Right lobe of liver (tissue), 6 donors: Measurements from ENCODE around the gene CDCA4. TPM values are rescaled to one million over a fixed set of nuclear protein-coding genes. Genes with fewer than 3 reads are reported as not detected.

Experiments
- ATAC-seq, 4 donors: fragments of 200-7000 bp; cut with Tn5 transposase; one replicate each; pipeline ENCODE4 v1.9.1; 2020; ENCODE audit warnings: mild to moderate bottlenecking in 4 of 4, moderate library complexity in 4 of 4
- DNase-seq, 3 donors: peaks; one replicate each; pipeline ENCODE4 v3.0.0-alpha.2; 2020
- H3K27ac ChIP-seq, 3 donors: fragments of 200-600 bp; one replicate each; pipeline ENCODE4 v1.8.0; 2022
- H3K27me3 ChIP-seq, 2 donors: fragments of 200-600 bp; one replicate each; pipeline ENCODE4 v1.8.0; 2022
- H3K36me3 ChIP-seq, 4 donors: fragments of 200-600 bp; sonication (generic) in 1 of 4; one replicate each; pipeline versions ENCODE4 v1.5.1 to v1.8.0; 2017 to 2022; ENCODE audit warnings: control low read depth in 1 of 4
- H3K4me1 ChIP-seq, 4 donors: fragments of 200-600 bp; sonication (generic) in 1 of 4; one replicate each; pipeline versions ENCODE4 v1.5.1 to v1.8.0; 2017 to 2022; ENCODE audit warnings: control low read depth in 1 of 4
- H3K4me3 ChIP-seq, 3 donors: fragments of 200-600 bp; one replicate each; pipeline ENCODE4 v1.8.0; 2022
- H3K9me3 ChIP-seq, 4 donors: fragments of 200-600 bp; sonication (generic) in 1 of 4; one replicate each; pipeline versions ENCODE4 v1.5.1 to v1.8.0; 2017 to 2022; ENCODE audit warnings: control low read depth in 1 of 4
- POLR2A ChIP-seq: fragments of 450-650 bp; IDR thresholded peaks from one replicate; pipeline ENCODE4 v1.6.1; 2017; ENCODE audit warnings: antibody characterized with exemption, mild to moderate bottlenecking
- WGBS: methylation state at CpG from one replicate; pipeline ENCODE4 v1.1.6; 2018; ENCODE audit warnings: low coverage, low lambda C conversion rate; ENCODE audit not compliant: insufficient coverage; ENCODE audit errors: missing lambda C conversion rate; 5-methylcytosine and 5-hydroxymethylcytosine counted together
- intact Hi-C, 2 donors: fragments of 100-400 bp; cut with DNase I; formaldehyde crosslinking; loops; one replicate each; pipeline versions ENCODE4 v1.11.2 to v1.14.1; 2022
- total RNA-seq, 6 experiments: library from RNA; depleted of rRNA in 2 of 6; stranded (reverse); fragments of >200 nt in 2 of 6; fragmentation: NEBNext Ultra II Directional in 3 of 6; extraction: Animal tissue kit (Norgen Biotek cat#: 25700) in 3 of 6; gene quantifications; one replicate each; pipeline versions ENCODE4 v1.1.0 to v1.2.4, GENCODE V29; 2016 to 2023
- TF ChIP-seq, protein P1 (sequence below), 4 donors: fragments of 200-600 bp in 3 of 4; fragments of 450-650 bp in 1 of 4; IDR thresholded peaks; one replicate each; pipeline versions ENCODE4 v1.5.1 to v1.8.0; 2016 to 2022; ENCODE audit warnings: antibody characterized with exemption in 4 of 4, mild to moderate bottlenecking in 2 of 4
- donor health status: DM: no; HTN: yes; CAD: no.
- donor health status: DM: no; HTN: no; CAD: no.
- donor health status: DM: no; HTN: no; CAD: no.
- donor health status: DM: no; HTN: yes; CAD: no.
- donor health status: DM: no; HTN: yes; CAD: no.

Gene CDCA4
- total RNA-seq, 6 experiments from 2014 or later = 0.90 to 3.5 (median 1.7) TPM

DNA sequence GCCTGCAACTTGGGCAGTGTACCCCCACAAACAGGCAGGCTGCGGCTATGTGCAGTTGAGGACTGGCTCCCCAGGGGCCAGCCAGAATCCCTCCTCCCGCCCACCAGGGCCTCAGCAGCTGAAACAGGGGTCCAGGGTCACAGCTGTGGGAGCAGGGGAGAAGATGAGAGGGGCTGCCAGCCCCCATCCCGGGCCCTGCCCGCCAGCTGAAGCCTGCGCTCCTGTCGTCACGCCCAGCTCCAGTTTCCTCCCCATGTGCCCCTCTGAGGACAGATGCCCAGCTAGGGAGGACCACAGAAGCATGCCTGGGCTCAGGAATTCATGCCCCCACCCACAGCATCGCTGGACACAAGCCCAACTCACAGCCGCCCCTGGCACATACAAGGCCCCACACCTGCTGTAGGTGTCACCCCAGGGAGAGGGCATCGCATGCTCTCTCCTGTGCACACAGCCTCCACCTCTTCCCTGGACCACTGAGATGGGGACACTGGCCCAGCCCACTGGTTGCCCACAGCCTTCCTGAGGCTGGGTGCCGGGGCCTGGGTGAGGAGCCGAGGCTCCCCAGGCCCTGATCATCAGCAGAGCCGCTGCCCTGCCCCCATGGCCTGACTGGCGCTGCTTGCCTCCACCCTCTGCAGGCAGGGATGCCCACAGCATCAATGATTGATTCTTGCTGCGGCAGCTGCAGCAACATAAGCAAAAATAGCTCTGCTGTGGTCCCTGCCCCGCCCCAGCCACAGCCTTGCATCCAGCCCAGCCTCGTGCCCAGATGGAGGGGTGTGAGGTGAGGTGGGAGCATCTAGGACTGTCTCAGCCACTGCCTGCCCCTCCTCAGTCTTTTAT lies 39.0 kb downstream of the CDCA4 start:
- Histone ChIP-seq H3K9me3 (no peaks in the 10 kb centered on the region), H3K4me3 (no peak overlapping the region), H3K4me1 (peaks cover 0 to 14% (median 3%) of the 10 kb centered on the region in 4 donors), H3K27me3 (no peaks in the 10 kb centered on the region), H3K27ac (no peak overlapping the region), H3K36me3 (no peaks in the 10 kb centered on the region)
- intact Hi-C loops = no loop called here
- 88% methylated on average over 5 of the region's 17 CpGs for WGBS
- peak in 1 of 3 donors; percentile 42 for DNase-seq
- no peak for ATAC-seq
- no peak for TF ChIP-seq POLR2A
- TF ChIP-seq, protein P1, sequence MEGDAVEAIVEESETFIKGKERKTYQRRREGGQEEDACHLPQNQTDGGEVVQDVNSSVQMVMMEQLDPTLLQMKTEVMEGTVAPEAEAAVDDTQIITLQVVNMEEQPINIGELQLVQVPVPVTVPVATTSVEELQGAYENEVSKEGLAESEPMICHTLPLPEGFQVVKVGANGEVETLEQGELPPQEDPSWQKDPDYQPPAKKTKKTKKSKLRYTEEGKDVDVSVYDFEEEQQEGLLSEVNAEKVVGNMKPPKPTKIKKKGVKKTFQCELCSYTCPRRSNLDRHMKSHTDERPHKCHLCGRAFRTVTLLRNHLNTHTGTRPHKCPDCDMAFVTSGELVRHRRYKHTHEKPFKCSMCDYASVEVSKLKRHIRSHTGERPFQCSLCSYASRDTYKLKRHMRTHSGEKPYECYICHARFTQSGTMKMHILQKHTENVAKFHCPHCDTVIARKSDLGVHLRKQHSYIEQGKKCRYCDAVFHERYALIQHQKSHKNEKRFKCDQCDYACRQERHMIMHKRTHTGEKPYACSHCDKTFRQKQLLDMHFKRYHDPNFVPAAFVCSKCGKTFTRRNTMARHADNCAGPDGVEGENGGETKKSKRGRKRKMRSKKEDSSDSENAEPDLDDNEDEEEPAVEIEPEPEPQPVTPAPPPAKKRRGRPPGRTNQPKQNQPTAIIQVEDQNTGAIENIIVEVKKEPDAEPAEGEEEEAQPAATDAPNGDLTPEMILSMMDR (IDR thresholded peaks at IDR 0.05) = no peak

DNA sequence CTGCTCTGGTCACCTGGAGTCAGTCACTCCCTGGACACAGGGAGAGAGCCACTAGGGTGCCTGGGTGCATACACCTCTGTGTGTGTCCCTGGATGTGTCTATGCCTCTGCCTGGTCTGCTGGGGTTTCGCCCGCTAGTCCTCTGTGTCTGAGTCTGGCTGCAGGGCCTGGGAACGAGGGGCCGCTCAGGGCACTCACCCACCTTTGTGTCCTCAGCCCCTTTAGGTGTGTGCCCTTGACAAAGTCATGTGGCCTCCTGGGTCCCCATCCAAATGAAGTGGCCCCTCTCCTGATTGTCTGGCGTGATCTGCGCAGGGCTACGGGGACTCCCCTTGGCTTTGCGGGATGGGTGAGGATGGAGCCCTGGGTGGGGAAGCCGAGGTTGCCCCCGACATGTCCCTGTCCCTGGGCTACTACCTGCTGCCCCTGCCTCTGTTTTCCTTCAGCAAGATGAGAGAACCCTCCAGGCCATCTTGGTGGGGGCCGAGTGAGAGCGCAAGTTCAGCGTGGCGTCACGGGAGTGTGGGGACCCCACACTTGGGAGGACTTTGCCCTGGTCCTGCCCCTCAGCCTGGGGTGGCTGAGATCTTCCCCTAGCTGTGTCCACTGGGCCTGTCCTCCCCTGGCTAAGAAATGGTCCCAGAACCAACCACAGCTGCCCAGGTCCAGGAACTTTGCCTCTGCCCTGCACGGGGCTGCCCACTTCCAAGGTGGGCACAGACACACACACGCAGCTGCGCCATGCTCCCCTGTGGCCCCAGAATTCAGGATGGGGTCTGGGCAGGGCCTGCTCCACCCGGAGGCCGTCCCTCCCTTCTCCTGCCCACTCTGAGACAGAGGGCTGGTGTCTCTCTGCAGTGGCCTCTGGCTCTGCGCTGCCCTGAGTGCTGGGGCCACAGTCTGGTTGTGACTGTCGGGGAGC lies 40.0 kb downstream of the CDCA4 start:
- intact Hi-C loops = no loop called here
- Histone ChIP-seq H3K9me3 (no peaks in the 10 kb centered on the region), H3K4me1 (peaks cover 0 to 19% (median 1%) of the 10 kb centered on the region in 4 donors), H3K4me3 (no peak overlapping the region), H3K36me3 (no peaks in the 10 kb centered on the region), H3K27ac (peak overlapping the region; percentile 39 to 65 (median 44)), H3K27me3 (no peaks in the 10 kb centered on the region)
- 80% methylated on average over 1 of the region's 22 CpGs for WGBS
- ATAC-seq = no peak
- no peak for TF ChIP-seq POLR2A
- TF ChIP-seq, protein P1 (IDR thresholded peaks at IDR 0.05) = no peak
- peak in 1 of 3 donors; percentile 40 for DNase-seq

DNA sequence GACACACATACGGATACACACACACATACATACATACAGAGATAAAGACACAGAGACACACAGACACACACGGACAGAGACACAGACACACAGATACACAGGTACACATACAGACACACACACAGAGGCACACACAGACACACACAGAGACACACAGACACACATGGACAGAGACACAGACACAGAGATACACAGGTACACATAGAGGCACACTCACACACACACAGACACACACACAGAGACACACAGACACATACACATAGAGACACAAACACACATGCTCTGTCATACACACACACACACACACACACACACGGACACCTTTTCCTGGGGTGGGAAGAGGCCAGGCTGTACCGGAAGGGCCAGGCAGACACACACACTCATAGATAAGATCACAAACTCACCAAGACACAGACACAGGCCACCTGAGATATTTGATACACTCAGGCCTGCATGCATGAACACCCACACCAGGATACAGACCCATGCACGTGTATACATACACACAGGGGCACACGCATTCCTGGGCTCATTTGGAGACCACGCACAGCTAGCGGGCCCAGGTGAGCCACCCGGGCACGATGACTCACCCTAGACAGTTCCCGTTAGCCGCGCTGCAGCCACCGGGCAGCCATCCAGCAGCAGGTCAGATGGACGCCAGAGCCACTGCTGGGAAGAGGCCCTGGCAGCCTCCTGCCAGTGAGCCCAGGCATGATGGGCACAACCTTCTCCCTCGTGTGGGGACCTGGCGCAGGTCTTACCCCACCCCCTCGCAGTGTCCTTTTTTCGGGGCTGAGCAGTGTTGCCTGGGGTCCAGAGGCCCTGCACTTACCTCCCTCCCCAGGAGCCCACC lies 40.9 kb downstream of the CDCA4 start:
- DNase-seq (peak; percentile 91), ATAC-seq (peak; percentile 69 to 76 (median 73))
- Histone ChIP-seq H3K4me3 (no peak overlapping the region), H3K9me3 (no peaks in the 10 kb centered on the region), H3K27me3 (no peaks in the 10 kb centered on the region), H3K36me3 (no peaks in the 10 kb centered on the region), H3K27ac (peak overlapping the region; percentile 39 to 65 (median 44)), H3K4me1 (peaks cover 0 to 23% (median 1%) of the 10 kb centered on the region in 4 donors)
- 65% methylated on average over 4 of the region's 19 CpGs for WGBS
- TF ChIP-seq, protein P1 (IDR thresholded peaks at IDR 0.05) = no peak
- peak; percentile 74 for TF ChIP-seq POLR2A
- intact Hi-C loops = loop anchor here (5.0 kb wide), 1 partner anchor 62 kb away; no protein-coding TSS in a partner anchor
